NCI-H146 treated with DMSO at 0.1 percent for 48 hours (cell line): ENCODE data around the gene B3GALT4.

Experiments used
- DNase-seq: peaks from one replicate; lab custom pipeline; 2025; ENCODE audit not compliant: unreplicated experiment; lab: John Stamatoyannopoulos, UW

B3GALT4 gene

GRCh38 chr6:33290459-33290858, 13.5 kb downstream of the B3GALT4 start:
- no peak for DNase-seq

GRCh38 chr6:33292996-33293682, 16.2 kb downstream of the B3GALT4 start:
- DNase-seq: no peak

- DNase-seq: no peak
These were observed 17.3 kb downstream of the B3GALT4 start for GRCh38 chr6:33294086-33294823.

- DNase-seq: no peak
These were observed 18.9 kb downstream of the B3GALT4 start for GRCh38 chr6:33295621-33296369.

GRCh38 chr6:33296797-33297405, 20.0 kb downstream of the B3GALT4 start:
- no peak for DNase-seq

- no peak for DNase-seq
These were observed 20.6 kb downstream of the B3GALT4 start for GRCh38 chr6:33297406-33297955.

- DNase-seq: no peak
These were observed 21.2 kb downstream of the B3GALT4 start for GRCh38 chr6:33297956-33298772.

GRCh38 chr6:33298773-33299236, 21.9 kb downstream of the B3GALT4 start, which contains the start of gene RGL2:
TSS of gene RGL2 (minus strand) at chr6:33298942. CDS start at chr6:33298610, 332 bp downstream.
- DNase-seq: peak; percentile 40

- DNase-seq: peak; percentile 76
These were observed 22.5 kb downstream of the B3GALT4 start for GRCh38 chr6:33299237-33299944.

GRCh38 chr6:33301877-33302276, 25.0 kb downstream of the B3GALT4 start:
- no peak for DNase-seq

- DNase-seq: no peak
These were observed 27.3 kb downstream of the B3GALT4 start for GRCh38 chr6:33304216-33304615.

- no peak for DNase-seq
These were observed 28.1 kb downstream of the B3GALT4 start for GRCh38 chr6:33305052-33305451.

GRCh38 chr6:33306356-33306755, 29.4 kb downstream of the B3GALT4 start:
- DNase-seq: no peak

GRCh38 chr6:33312361-33313104, 35.6 kb downstream of the B3GALT4 start:
- DNase-seq: peak; percentile 88

- peak; percentile 53 for DNase-seq
These were observed 36.3 kb downstream of the B3GALT4 start for GRCh38 chr6:33313105-33313708.

GRCh38 chr6:33313709-33314514, 37.0 kb downstream of the B3GALT4 start, which contains the start of gene TAPBP:
TSS of gene TAPBP (minus strand) at chr6:33314078. CDS start at chr6:33314041, 37 bp downstream.
- DNase-seq: peak; percentile 49

GRCh38 chr6:33314515-33314942, 37.6 kb downstream of the B3GALT4 start:
- DNase-seq: peak; percentile 48
